Endothelial cell of umbilical vein (primary cell): ENCODE data around the gene TNFRSF1B.

Source experiments
- CTCF ChIP-seq, 2 donors: IDR thresholded peaks; 1 replicate in 1 of 2; 2 replicates in 1 of 2; pipeline ENCODE4 v1.5.1; 2011; ENCODE audit warnings: low read length in 2 of 2, mild to moderate bottlenecking in 2 of 2, moderate library complexity in 2 of 2, control low read depth in 1 of 2, inconsistent platforms in 1 of 2, low read depth in 1 of 2; ENCODE audit not compliant: insufficient read depth in 1 of 2; ENCODE audit errors: extremely low read depth in 1 of 2
- FOS ChIP-seq: IDR thresholded peaks from 2 replicates; pipeline ENCODE4 v1.6.1; 2011; ENCODE audit warnings: mild to moderate bottlenecking, low read length, moderate library complexity, borderline replicate concordance; ENCODE audit not compliant: insufficient read depth
- MAX ChIP-seq: IDR thresholded peaks from 2 replicates; pipeline ENCODE4 v1.6.1; 2011; ENCODE audit not compliant: insufficient read depth, insufficient read length
- POLR2A ChIP-seq: IDR thresholded peaks from 2 replicates; pipeline ENCODE4 v1.6.1; 2012; ENCODE audit warnings: low read depth, mild to moderate bottlenecking, control low read depth, low read length
- POLR2AphosphoS5 ChIP-seq: IDR thresholded peaks from 2 replicates; pipeline ENCODE4 v1.6.1; 2012; ENCODE audit warnings: low read depth, mild to moderate bottlenecking, control low read depth, low read length, moderate library complexity; ENCODE audit not compliant: insufficient read depth

GRCh38 chr1:12245733-12246132, 78.9 kb downstream of the TNFRSF1B start:
- TF ChIP-seq POLR2A, result no peak
- no peak for TF ChIP-seq CTCF (IDR thresholded peaks at IDR 0.05; ENCODE audit: extremely low read depth in 1 of 2, insufficient read depth in 1 of 2, low read depth in 1 of 2, low read length in 2 of 2)
- TF ChIP-seq POLR2AphosphoS5, result no peak
- no peak for TF ChIP-seq FOS
- no peak for TF ChIP-seq MAX
